Esophagus muscularis mucosa (tissue), 4 donors: ENCODE results near the gene DAPK2.

Experiments used
- EP300 ChIP-seq: sonication (generic); formaldehyde crosslinking; IDR thresholded peaks from one replicate; pipeline ENCODE4 v1.6.1; 2017; ENCODE audit warnings: antibody characterized with exemption
- POLR2A ChIP-seq: fragments of 450-650 bp; IDR thresholded peaks from one replicate; pipeline ENCODE4 v1.6.1; 2017; ENCODE audit warnings: antibody characterized with exemption, moderate library complexity, mild to moderate bottlenecking, low read depth
- POLR2AphosphoS5 ChIP-seq, 2 donors: sonication (generic); formaldehyde crosslinking; IDR thresholded peaks; one replicate each; pipeline ENCODE4 v1.6.1; 2017; ENCODE audit warnings: antibody characterized with exemption in 2 of 2
- TF ChIP-seq, protein P1 (sequence below), 3 experiments: fragments of 200-600 bp in 2 of 3; fragments of 450-650 bp in 1 of 3; sonication (generic) in 2 of 3; IDR thresholded peaks; one replicate each; pipeline ENCODE4 v1.5.1; 2017 to 2019; ENCODE audit warnings: antibody characterized with exemption in 3 of 3, mild to moderate bottlenecking in 2 of 3, moderate library complexity in 1 of 3

DNA sequence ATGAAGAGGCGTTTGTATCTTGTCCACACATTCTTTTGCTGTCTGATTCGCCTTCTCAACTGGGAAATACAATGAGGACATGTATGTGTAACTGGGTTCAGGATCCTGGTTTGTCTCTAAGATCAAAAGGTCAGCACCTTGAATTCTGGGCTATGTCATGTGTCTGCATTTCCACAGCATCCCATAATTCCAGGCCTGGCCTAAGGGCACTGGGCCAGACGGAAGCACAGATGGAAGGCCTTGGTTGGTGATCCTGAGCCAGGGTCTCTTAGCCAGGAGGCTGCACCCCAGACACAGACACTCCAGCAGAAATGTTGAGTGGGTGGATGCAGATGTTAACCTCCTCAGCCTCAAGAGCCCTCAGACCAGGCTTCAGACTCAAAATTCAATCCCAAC lies 188.8 kb downstream of the DAPK2 start:
- TF ChIP-seq, protein P1, sequence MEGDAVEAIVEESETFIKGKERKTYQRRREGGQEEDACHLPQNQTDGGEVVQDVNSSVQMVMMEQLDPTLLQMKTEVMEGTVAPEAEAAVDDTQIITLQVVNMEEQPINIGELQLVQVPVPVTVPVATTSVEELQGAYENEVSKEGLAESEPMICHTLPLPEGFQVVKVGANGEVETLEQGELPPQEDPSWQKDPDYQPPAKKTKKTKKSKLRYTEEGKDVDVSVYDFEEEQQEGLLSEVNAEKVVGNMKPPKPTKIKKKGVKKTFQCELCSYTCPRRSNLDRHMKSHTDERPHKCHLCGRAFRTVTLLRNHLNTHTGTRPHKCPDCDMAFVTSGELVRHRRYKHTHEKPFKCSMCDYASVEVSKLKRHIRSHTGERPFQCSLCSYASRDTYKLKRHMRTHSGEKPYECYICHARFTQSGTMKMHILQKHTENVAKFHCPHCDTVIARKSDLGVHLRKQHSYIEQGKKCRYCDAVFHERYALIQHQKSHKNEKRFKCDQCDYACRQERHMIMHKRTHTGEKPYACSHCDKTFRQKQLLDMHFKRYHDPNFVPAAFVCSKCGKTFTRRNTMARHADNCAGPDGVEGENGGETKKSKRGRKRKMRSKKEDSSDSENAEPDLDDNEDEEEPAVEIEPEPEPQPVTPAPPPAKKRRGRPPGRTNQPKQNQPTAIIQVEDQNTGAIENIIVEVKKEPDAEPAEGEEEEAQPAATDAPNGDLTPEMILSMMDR (IDR thresholded peaks at IDR 0.05): no peak
- TF ChIP-seq POLR2A (no peak), EP300 (no peak), POLR2AphosphoS5 (IDR thresholded peaks at IDR 0.05) (no peak)
